NCI-H345 treated with DMSO at 0.1 percent for 48 hours (cell line): Measurements from ENCODE around the gene EFHC1.

Experiments used
- DNase-seq: peaks from one replicate; lab custom pipeline; 2025; ENCODE audit not compliant: unreplicated experiment; lab: John Stamatoyannopoulos, UW

Gene EFHC1

DNA sequence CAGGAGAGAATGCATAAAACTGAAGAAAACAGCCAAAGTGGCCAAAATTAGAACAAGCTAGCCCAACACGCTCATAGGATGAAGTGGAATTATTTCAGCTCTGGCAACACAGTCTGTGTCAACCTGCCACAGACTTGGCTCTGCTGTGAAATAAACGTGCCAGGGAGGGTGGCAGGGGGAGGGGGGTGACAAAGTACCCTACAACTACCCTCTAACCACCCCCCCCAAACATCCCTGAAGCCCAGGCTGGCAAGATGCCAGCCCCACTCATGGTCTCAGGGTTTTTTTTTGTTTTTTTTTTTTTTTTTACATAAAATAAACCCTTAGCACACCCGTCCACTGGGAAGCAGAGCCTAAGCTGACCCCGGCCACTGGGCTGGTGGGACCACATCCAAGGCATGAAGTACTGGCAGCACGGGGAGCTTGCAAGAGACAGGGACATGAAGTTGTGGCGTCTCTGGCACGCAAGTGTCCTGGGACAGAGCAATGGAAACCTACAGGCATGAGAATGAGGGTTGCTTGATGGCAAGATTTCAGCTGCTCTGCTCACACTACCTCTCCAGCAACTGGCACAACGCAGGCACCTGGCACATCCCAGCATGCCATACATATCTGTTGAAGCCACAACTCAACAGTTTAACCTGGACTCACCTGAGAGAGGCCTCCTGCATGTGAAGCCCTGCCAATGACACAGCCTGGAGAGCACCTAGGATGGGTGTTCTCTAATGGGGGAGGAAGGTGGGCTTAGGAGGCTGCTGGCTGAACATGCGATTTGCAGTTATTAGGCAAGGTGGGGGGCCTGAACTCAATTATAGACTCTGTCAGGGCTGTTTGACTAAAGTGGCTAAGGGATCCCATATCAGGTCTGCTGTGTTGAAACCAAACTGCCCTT is 80.3 kb downstream of the EFHC1 start:
- no peak for DNase-seq

GRCh38 chr6:52502306-52503029 is 82.3 kb downstream of the EFHC1 start:
- no peak for DNase-seq

- DNase-seq, result no peak
Observed at GRCh38 chr6:52503323-52503747, 83.2 kb downstream of the EFHC1 start.

DNA sequence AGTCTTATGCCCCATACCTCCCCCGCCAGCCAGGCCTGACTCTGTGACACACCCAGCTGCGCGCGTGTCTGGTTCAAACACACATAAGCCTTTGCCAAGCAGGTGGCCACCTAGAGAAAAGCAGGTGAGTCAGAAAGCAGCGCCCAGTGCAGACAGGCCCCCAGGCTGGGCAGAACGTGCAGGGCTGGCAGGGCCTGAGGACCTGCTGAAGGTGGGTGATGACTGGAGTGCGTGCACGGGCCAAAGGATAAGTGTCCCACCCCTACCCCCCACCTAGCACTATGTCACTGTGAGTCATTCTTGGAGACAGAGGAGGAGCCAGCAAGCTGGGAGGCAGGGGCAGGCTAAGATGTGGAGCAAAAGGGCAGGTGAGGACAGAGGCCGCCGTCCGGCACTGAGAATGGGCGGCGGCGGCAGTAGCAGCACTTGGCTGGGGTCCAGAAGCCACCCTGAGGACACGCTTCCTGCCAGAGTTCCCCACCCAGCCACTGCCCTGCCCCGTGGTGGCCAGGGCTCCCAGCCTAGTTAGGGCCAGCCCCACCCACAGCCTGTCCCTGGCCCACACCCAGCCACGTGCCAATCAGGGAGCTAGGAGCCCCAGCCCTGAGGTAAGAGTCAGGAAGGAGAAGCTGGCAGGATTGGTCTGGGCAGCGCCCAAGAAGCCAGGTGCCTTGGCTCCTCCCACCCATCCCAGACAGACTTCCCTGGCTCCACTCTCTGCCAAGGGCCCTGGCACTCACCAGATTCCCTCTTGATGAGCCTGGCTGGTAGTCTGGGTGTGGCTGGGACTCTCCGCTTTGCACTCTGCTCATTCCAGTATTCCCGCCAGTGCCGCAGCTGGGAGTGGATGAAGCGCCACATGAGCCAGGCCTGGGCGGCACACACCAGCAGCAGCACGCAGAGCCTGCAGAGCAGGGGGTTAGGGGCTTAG is 84.0 kb downstream of the EFHC1 start:
- peak; percentile 69 for DNase-seq

DNA sequence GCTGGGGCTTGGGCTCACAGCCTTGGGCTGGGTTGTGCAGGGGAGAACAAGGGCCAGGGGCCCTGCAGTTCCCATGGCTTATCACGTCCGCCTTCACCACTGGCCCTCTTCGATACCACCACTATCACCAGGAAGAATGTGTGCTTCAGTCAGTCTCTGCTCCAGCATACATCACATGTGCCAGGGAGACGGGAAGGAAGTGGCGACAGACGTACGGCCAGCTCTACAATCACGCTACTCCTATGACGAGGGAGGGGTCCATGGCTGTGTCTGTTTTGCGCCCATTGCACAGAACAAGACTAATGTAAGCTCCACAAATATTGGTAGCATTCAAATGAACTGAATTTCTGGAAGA is 84.6 kb downstream of the EFHC1 start:
- no peak for DNase-seq

DNA sequence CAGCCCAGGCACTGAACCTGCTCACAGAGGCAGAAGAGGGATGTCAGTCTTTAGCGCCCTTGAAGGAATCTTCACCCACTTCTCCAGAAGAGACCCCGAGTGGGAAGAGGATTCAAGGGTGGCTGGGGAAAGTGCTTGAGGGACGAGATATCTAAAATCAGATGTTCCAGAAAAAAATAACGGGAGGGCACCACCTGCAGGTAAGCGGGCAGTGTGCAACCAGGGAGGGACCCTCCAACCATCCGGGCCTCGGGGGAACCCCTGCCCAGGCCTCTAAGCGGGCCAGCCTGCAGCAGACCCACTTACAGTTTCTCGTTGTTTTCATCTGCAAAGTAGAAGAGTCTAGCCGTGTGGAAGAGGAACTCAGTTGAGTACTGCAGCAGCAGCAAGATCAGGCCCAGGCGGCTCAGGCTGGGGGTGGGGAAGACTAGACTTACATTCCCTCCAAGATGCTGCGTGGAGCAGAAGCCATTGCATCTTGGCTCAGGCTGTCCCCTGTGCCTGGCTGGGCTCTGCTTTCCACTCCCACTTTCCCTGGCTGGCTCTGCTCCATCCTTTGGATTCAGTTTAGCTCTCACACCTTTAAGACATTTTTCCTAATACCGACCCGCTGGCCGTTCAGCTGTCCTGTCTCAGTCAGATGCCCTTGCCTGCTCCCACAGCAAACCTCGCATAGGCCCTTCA is 85.7 kb downstream of the EFHC1 start:
- DNase-seq, result no peak

DNA sequence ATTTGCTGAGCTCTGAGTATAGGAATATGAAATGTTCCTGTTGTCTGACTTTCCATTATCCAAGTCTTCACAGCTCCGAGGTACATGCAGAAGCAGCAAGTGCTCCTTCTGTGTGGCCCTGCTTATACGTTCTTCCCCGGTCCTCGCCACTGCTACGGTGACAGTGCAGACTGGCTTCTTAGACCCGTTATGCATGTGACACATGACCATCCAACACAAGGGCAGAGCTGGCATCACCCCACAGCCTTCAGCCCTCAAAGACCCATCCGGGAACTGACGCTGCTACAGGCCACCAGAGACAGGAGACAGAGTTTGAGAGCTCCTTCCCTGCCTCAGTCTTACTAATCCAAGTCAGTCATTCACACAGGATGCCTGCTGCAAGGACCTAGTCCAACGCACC is 86.3 kb downstream of the EFHC1 start:
- no peak for DNase-seq

DNA sequence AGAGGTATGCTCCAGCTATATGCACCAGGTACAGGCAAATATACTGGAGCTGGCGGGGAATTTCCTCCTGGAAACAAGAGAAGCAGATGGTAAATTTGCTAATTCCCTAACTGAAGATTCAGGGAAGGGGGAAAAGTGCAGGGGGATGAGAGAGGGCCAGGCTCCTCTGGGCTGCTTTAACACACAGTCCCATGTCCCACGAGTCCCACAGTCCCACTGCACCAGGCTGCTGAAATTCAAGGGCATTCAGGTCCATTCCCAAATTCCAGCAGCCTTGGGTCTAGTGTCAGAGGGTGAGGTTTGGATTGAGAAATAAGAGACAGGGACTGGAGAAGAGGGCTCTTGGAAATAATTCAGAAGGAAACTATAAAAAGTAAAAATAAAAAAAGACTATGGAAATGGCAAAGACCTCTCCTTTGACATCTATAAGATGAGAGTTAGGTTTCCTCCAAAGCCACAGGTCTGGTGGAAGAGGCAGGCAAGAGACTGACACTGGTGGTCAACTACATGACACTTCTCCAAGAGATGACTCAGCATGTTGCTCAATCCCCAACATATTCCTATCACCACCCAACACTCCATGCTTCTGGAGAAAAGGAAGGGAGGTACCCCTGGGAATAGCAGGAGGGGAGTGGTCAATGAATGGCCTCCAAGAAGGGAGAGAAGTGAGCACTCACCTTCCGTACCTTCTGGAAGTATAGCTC is 87.6 kb downstream of the EFHC1 start:
- DNase-seq, result no peak

- no peak for DNase-seq
Observed at GRCh38 chr6:52508261-52508739, 88.2 kb downstream of the EFHC1 start.

DNA sequence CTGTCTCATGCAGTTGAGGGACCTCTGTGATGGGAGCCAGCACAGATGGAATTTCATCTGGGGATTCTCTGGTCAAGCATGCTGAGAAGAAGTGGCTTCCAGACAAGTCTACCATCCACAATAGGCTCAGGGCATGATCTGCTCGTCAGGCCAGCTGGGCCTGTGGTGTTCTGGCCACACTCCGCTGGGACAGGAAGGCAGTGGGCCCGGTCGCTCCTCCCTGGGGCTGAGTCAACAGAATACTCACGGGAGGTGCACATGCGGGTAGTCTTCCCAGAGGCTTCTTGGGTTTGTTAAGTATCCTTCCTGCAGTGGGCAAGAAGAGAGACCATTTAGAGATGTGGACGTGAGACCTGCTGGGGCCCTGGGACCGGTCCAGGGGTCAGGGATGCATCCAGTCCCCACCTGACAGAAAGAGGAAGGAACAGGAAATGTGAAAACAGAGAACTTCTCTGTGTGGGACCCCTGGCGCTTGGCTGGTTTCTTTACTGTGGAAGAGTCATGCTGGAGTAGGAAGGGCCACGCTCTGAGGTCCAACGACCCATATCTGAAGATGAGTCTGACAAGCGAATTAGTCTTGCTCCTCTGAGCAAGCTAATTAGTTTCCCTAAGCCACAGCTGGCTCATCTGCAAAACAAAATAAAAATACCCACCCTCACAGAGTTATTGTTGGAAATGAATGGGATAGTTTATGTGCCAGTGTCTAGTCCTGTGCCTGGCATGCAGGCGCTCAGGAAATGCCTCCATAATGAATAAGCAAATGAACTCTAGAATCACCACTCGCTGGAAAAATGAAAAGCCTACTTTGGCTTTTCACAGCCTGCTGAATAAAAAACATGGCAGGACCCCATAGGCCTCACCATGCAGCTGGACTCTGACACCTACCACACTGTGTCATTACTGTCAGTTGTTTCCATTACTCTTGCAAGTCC is 89.4 kb downstream of the EFHC1 start:
- DNase-seq, result no peak

DNA sequence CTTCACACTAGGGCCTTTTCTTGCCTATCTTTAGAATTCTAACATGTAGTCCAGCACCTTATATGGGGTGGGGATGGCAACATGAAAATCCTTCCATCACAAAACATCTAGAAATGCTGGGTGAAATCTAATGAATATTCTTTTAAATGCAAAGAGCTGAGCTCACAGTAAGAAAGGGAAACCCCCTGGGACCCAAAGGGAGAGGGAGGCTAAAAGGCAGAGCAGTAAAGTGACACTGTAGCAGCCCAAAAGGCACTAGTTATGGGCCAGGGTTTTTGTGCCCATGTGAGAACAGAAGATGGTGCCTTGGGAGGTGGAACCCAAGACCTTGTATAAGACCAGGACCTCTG is 90.0 kb downstream of the EFHC1 start:
- no peak for DNase-seq

GRCh38 chr6:52511163-52511562 is 91.0 kb downstream of the EFHC1 start:
- DNase-seq, result no peak

DNA sequence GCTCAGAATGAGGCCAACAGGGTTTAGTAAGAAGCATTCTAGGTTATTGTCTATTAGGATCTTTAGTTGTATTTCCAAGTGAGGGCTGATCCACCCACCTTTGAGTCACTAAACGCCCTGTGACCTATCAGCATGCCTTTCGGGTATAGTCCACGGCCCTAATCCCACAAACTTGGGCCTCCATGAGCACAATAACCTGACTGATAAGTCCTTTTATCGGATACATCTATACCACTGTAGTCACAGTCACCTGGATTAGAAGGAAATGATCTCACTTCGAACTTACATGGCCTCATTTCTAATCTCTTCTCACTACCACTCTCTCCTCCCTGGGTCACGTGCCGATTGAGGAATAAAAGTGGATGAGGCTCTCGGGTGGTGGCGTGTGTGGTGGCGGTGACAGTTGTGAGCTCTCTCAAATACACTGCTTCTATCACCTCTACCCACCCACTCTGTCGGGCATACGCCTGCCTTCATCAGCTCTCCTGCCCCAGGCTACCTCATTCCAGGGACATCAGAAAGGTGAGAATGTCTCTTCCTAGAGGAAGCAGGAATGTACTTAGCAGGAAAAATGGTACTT is 91.5 kb downstream of the EFHC1 start:
- no peak for DNase-seq

GRCh38 chr6:52512199-52512598 is 92.1 kb downstream of the EFHC1 start:
- DNase-seq, result no peak

GRCh38 chr6:52513464-52513863 is 93.3 kb downstream of the EFHC1 start:
- no peak for DNase-seq

DNA sequence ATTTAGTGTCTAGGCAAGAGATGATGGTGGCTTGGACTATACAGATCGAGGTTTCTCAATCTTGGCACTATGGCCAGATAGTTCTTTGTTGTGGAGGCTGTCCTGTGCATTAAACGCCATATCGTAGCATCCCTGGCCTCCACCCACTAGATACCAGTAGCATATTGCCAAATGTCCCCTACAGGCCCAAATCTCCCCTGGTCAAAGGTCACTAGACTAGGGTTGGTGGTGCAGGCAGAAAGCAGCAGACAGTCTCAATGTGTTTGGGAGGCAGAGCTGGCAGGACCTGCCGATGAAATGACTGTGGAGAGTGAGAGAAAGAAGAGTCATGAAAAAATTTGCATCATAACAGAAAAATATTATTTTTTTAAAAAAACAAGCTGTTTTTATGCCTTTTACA is 93.8 kb downstream of the EFHC1 start:
- DNase-seq, result no peak

- DNase-seq, result no peak
Observed at GRCh38 chr6:52514514-52514913, 94.4 kb downstream of the EFHC1 start.

- DNase-seq, result no peak
Observed at GRCh38 chr6:52515219-52515960, 95.2 kb downstream of the EFHC1 start.
